ENCODE measurements around the gene DTNBP1.
A peak's percentile ranks its signal among the peaks of the same experiment; 100 is the strongest.
"Not testable (repeated sequence)": the region's sequence is repeated elsewhere in the genome, so short reads cannot be mapped to it uniquely, and the experiment has no call there.

Gene DTNBP1

GRCh38 chr6:15555101-15556038, 107.5 kb downstream of the DTNBP1 start:
- DNase-seq, result no peak

- DNase-seq, result no peak
Observed at GRCh38 chr6:15554728-15555100, 108.1 kb downstream of the DTNBP1 start.

- no peak for DNase-seq
Observed at GRCh38 chr6:15553736-15554294, 109.0 kb downstream of the DTNBP1 start.

- DNase-seq, result no peak
Observed at GRCh38 chr6:15553031-15553430, 109.8 kb downstream of the DTNBP1 start.

- DNase-seq, result peak; percentile 40 to 64
Observed at GRCh38 chr6:15551798-15552197, 111.0 kb downstream of the DTNBP1 start.

- DNase-seq, result no peak
Observed at GRCh38 chr6:15551262-15551661, 111.6 kb downstream of the DTNBP1 start.

GRCh38 chr6:15550546-15551123, 112.2 kb downstream of the DTNBP1 start:
- DNase-seq, result no peak

GRCh38 chr6:15549371-15549770, 113.5 kb downstream of the DTNBP1 start:
- no peak for DNase-seq

GRCh38 chr6:15547400-15547799, 115.4 kb downstream of the DTNBP1 start:
- DNase-seq, result no peak

GRCh38 chr6:15546591-15546990, 116.2 kb downstream of the DTNBP1 start:
- DNase-seq, result no peak

- DNase-seq, result no peak
Observed at GRCh38 chr6:15544321-15544900, 118.4 kb downstream of the DTNBP1 start.

- DNase-seq, result not testable (repeated sequence)
Observed at GRCh38 chr6:15543332-15543917, 119.4 kb downstream of the DTNBP1 start.

GRCh38 chr6:15539722-15540270, 123.0 kb downstream of the DTNBP1 start:
- DNase-seq, result no peak

- DNase-seq, result no peak
Observed at GRCh38 chr6:15538766-15539495, 123.9 kb downstream of the DTNBP1 start.

- no peak for DNase-seq
Observed at GRCh38 chr6:15538106-15538505, 124.7 kb downstream of the DTNBP1 start.

GRCh38 chr6:15536198-15536955, 126.5 kb downstream of the DTNBP1 start:
- DNase-seq, result no peak

- no peak for DNase-seq
Observed at GRCh38 chr6:15535495-15536197, 127.2 kb downstream of the DTNBP1 start.

GRCh38 chr6:15534974-15535373, 127.9 kb downstream of the DTNBP1 start:
- no peak for DNase-seq

- DNase-seq, result no peak
Observed at GRCh38 chr6:15533379-15534026, 129.3 kb downstream of the DTNBP1 start.

GRCh38 chr6:15531973-15532372, 130.9 kb downstream of the DTNBP1 start:
- no peak for DNase-seq

Measured in SHP77 (cell line).